Ovary (tissue), 9 donors: ENCODE results near the gene SLC3A2. TPM values are rescaled to one million over a fixed set of nuclear protein-coding genes. Genes with fewer than 3 reads are reported as not detected.
A peak's percentile ranks its signal among the peaks of the same experiment; 100 is the strongest.

Experiments used
- DNase-seq, 5 donors: peaks; one replicate each; pipeline ENCODE4 v3.0.0-alpha.2; 2019 to 2020
- H3K27ac ChIP-seq, 2 donors: fragments of 200-600 bp; one replicate each; pipeline versions ENCODE4 v1.5.1 to v1.8.0; 2019 to 2022
- H3K27me3 ChIP-seq: fragments of 200-600 bp; one replicate; pipeline ENCODE4 v1.8.0; 2022
- H3K36me3 ChIP-seq: fragments of 200-600 bp; sonication (generic); one replicate; pipeline ENCODE4 v1.5.1; 2019
- H3K4me1 ChIP-seq: one replicate; pipeline ENCODE4 v1.8.1; 2013; ENCODE audit warnings: mild to moderate bottlenecking, moderate library complexity; ENCODE audit not compliant: insufficient read depth
- H3K4me3 ChIP-seq: fragments of 200-600 bp; sonication (generic); one replicate; pipeline ENCODE4 v1.5.1; 2017
- H3K9me3 ChIP-seq, 2 donors: fragments of 200-600 bp in 1 of 2; sonication (generic) in 1 of 2; one replicate each; pipeline versions ENCODE4 v1.5.1 to v1.8.1; 2013 to 2019; ENCODE audit warnings: mild to moderate bottlenecking in 1 of 2, moderate library complexity in 1 of 2
- CTCF ChIP-seq, 3 donors: fragments of 450-650 bp in 2 of 3; fragments of 200-600 bp in 1 of 3; IDR thresholded peaks; one replicate each; pipeline versions ENCODE4 v1.5.1 to v1.8.0; 2016 to 2022; ENCODE audit warnings: antibody characterized with exemption in 3 of 3, mild to moderate bottlenecking in 1 of 3
- EP300 ChIP-seq: sonication (generic); formaldehyde crosslinking; IDR thresholded peaks from one replicate; pipeline ENCODE4 v1.6.1; 2017; ENCODE audit warnings: antibody characterized with exemption
- POLR2A ChIP-seq: fragments of 450-650 bp; IDR thresholded peaks from one replicate; pipeline ENCODE4 v1.6.1; 2017; ENCODE audit warnings: antibody characterized with exemption, mild to moderate bottlenecking, moderate library complexity
- WGBS, 3 donors: extraction: QIAGEN DNeasy Blood & Tissue Kit in 1 of 3; methylation state at CpG; one replicate each; pipeline versions ENCODE4 v1.1.5 to v1.1.7; 2013 to 2017; 5-methylcytosine and 5-hydroxymethylcytosine counted together
- intact Hi-C, 4 donors: fragments of 100-400 bp; cut with DNase I; formaldehyde crosslinking; loops; one replicate each; pipeline versions ENCODE4 v1.11.0 to v1.15.1; 2022 to 2023
- polyA plus RNA-seq, 2 donors: library from polyadenylated mRNA; stranded (reverse); fragments of 200-250 nt in 1 of 2; fragments of 350-450 nt in 1 of 2; fragmentation: Illumina TruSeq in 1 of 2; extraction: RNeasy Lipid Tissue Mini Kit (QIAGEN cat#74804) in 1 of 2; gene quantifications; one replicate each; pipeline ENCODE4 v1.2.3, GENCODE V29; 2013 to 2014
- total RNA-seq, 7 donors: library from RNA; depleted of rRNA in 2 of 7; stranded (reverse); fragments of >200 nt in 2 of 7; fragmentation: NEBNext Ultra II Directional in 3 of 7; extraction: Animal tissue kit (Norgen Biotek cat#: 25700) in 3 of 7; gene quantifications; one replicate each; pipeline versions ENCODE4 v1.1.0 to v1.2.4, GENCODE V29; 2016 to 2023
- donor health status: DM: no; HTN: no; CAD: no; lungs with moderate emphysema.
- donor health status: DM: no; HTN: no; CAD: no.
- donor health status: Bipolar disorder and iron deficiency.
- donor health status: DM: yes; HTN: yes; CAD: no.
- donor health status: DM: no; HTN: no; CAD: no.
- donor health status: DM: yes; HTN: yes; CAD: no.

The SLC3A2 gene
- total and polyA plus RNA-seq, 9 donors: 69.0 to 430 (median 97.7) TPM

DNA sequence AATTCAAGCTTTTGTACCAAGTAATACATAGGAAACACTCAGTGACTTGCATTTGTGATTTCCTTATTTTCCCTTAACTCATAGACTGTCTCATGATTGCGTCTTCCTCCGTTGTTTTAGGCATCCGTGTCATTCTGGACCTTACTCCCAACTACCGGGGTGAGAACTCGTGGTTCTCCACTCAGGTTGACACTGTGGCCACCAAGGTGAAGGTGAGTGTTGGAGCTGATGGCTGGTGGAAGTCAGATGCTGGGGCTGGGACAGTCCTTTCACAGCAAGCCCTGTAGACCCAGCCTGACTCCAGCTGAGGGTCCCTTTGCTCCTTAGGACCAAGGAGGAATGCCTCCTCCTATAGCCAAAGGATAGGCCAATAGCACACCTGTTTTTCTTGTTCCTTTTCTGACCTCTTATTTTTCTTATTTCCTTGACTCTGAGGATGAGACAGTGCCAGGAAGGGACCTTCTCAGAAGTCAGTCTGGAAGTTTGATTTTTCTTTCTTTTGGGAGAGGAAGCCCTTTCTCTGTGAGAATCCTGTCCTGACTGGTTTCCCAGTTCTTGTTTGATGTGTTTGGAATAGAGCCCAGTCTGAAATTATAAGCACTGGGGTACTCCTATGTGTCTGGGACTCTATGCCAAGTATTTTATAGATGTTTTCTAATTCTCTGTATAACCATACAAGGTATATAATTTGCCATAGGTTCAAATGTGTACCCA, 2.2 kb downstream of the SLC3A2 start:
- TF ChIP-seq POLR2A (no peak), EP300 (no peak), CTCF (IDR thresholded peaks at IDR 0.05) (no peak)
- Histone ChIP-seq H3K36me3 (no peaks in the 10 kb centered on the region), H3K27ac (peak overlapping the region; percentile 96 to 99), H3K4me1 (peaks cover 14% of the 10 kb centered on the region), H3K27me3 (no peaks in the 10 kb centered on the region), H3K9me3 (no peaks in the 10 kb centered on the region), H3K4me3 (peak overlapping the region; percentile 74)
- 52 to 71% (median 56%) methylated on average over 5 of the region's 5 CpGs for WGBS, 3 donors
- intact Hi-C loops: loop anchor here in 1 of 4 donors (10.0 kb wide), 1 partner anchor 882 kb away; the partner anchor contains the start of gene ZFTA
- no peak for DNase-seq

GRCh38 chr11:62883673-62884072, 3.0 kb downstream of the SLC3A2 start:
- H3K9me3 ChIP-seq: no peaks in the 10 kb centered on the region
- no peaks in the 10 kb centered on the region for H3K36me3 ChIP-seq
- peaks cover 14% of the 10 kb centered on the region for H3K4me1 ChIP-seq
- no peaks in the 10 kb centered on the region for H3K27me3 ChIP-seq
- TF ChIP-seq CTCF (IDR thresholded peaks at IDR 0.05) (no peak), EP300 (no peak), POLR2A (no peak)
- H3K4me3 ChIP-seq: no peak overlapping the region
- intact Hi-C loops: loop anchor here in 1 of 4 donors (10.0 kb wide), 1 partner anchor 881 kb away; the partner anchor contains the start of gene ZFTA
- no peak for DNase-seq
- H3K27ac ChIP-seq: peak overlapping the region in 1 of 2 donors; percentile 99
- 59 to 75% (median 73%) methylated on average over 3 of the region's 3 CpGs for WGBS, 3 donors

DNA sequence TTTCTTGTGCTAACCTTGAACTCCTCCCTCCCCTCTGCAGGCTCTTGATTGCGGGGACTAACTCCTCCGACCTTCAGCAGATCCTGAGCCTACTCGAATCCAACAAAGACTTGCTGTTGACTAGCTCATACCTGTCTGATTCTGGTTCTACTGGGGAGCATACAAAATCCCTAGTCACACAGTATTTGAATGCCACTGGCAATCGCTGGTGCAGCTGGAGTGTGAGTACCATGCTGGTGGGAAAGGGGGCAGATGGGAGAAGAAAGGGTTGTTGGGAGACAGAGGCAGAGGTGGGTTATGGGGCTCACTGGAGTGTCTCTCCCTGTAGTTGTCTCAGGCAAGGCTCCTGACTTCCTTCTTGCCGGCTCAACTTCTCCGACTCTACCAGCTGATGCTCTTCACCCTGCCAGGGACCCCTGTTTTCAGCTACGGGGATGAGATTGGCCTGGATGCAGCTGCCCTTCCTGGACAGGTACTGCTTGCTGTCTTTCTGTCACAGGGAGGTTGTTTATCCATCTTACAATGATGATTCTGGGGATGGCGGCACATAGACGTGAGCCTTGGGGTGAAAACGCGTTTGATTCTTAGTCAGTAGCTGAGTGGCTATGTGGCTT, 4.5 kb downstream of the SLC3A2 start:
- Histone ChIP-seq H3K9me3 (no peaks in the 10 kb centered on the region), H3K4me3 (no peak overlapping the region), H3K36me3 (no peaks in the 10 kb centered on the region), H3K27me3 (no peaks in the 10 kb centered on the region), H3K27ac (no peak overlapping the region), H3K4me1 (peaks cover 6% of the 10 kb centered on the region)
- no peak for DNase-seq
- intact Hi-C loops: loop anchor here in 1 of 4 donors (10.0 kb wide), 1 partner anchor 880 kb away; the partner anchor contains the start of gene ZFTA
- TF ChIP-seq CTCF (IDR thresholded peaks at IDR 0.05): no peak
- TF ChIP-seq EP300: no peak
- TF ChIP-seq POLR2A: no peak
- 76 to 81% (median 77%) methylated on average over 11 of the region's 11 CpGs for WGBS, 3 donors

GRCh38 chr11:62888406-62888805, 7.7 kb downstream of the SLC3A2 start:
- no peaks in the 10 kb centered on the region for H3K36me3 ChIP-seq
- no peak for DNase-seq
- no peaks in the 10 kb centered on the region for H3K9me3 ChIP-seq
- intact Hi-C loops: loop anchor here in 1 of 4 donors (10.0 kb wide), 1 partner anchor 876 kb away; the partner anchor contains the start of gene ZFTA
- H3K27me3 ChIP-seq: no peaks in the 10 kb centered on the region
- no peak overlapping the region for H3K4me3 ChIP-seq
- TF ChIP-seq CTCF (IDR thresholded peaks at IDR 0.05): no peak
- TF ChIP-seq EP300: no peak
- TF ChIP-seq POLR2A: no peak
- peaks cover 6% of the 10 kb centered on the region for H3K4me1 ChIP-seq
- 82 to 85% (median 84%) methylated on average over 14 of the region's 14 CpGs for WGBS, 3 donors
- no peak overlapping the region for H3K27ac ChIP-seq
